Psoas muscle (tissue), 8 donors: ENCODE results near the gene STARD13. TPM values are rescaled to one million over a fixed set of nuclear protein-coding genes. Genes with fewer than 3 reads are reported as not detected.
A peak's percentile ranks its signal among the peaks of the same experiment; 100 is the strongest.

Experiments
- ATAC-seq, 4 donors: fragments of 200-7000 bp; cut with Tn5 transposase; one replicate each; pipeline ENCODE4 v1.9.1; 2020; ENCODE audit warnings: moderate library complexity in 3 of 4, mild to moderate bottlenecking in 2 of 4
- DNase-seq, 2 donors: peaks; one replicate each; pipeline ENCODE4 v3.0.0-alpha.2; 2020
- H3K27ac ChIP-seq: fragments of 200-600 bp; one replicate; pipeline ENCODE4 v1.8.0; 2022
- H3K27me3 ChIP-seq, 3 donors: fragments of 200-600 bp in 1 of 3; one replicate each; pipeline versions ENCODE4 v1.6.1 to v1.8.0; 2013 to 2022; ENCODE audit warnings: low read length in 2 of 3, mild to moderate bottlenecking in 2 of 3, moderate library complexity in 1 of 3; ENCODE audit not compliant: insufficient read depth in 3 of 3
- H3K36me3 ChIP-seq, 2 donors: fragments of 200-600 bp in 1 of 2; one replicate each; pipeline versions ENCODE4 v1.6.1 to v1.8.0; 2013 to 2022; ENCODE audit warnings: low read depth in 1 of 2, mild to moderate bottlenecking in 1 of 2, moderate library complexity in 1 of 2; ENCODE audit not compliant: insufficient read depth in 1 of 2
- H3K4me1 ChIP-seq: fragments of 200-600 bp; one replicate; pipeline ENCODE4 v1.8.0; 2022
- H3K4me3 ChIP-seq: fragments of 200-600 bp; one replicate; pipeline ENCODE4 v1.8.0; 2022; ENCODE audit warnings: mild to moderate bottlenecking
- H3K9me3 ChIP-seq: fragments of 200-600 bp; one replicate; pipeline ENCODE4 v1.8.0; 2022
- WGBS, 3 donors: extraction: QIAGEN DNeasy Blood & Tissue Kit; methylation state at CpG; one replicate each; pipeline versions ENCODE4 v1.1.6 to v1.1.7; 2013; 5-methylcytosine and 5-hydroxymethylcytosine counted together
- intact Hi-C, 2 donors: fragments of 100-400 bp; cut with DNase I; formaldehyde crosslinking; loops; one replicate each; pipeline versions ENCODE4 v1.11.0 to v1.14.2; 2022
- polyA plus RNA-seq, 3 donors: library from polyadenylated mRNA; stranded (reverse); fragments of 200-250 nt; gene quantifications; one replicate each; pipeline ENCODE4 v1.2.3, GENCODE V29; 2013
- total RNA-seq, 4 donors: library from RNA; stranded (reverse); fragmentation: NEBNext Ultra II Directional in 2 of 4; extraction: Animal tissue kit (Norgen Biotek cat#: 25700) in 2 of 4; gene quantifications; one replicate each; pipeline versions ENCODE4 v1.2.1 to v1.2.4, GENCODE V29; 2021 to 2023
- TF ChIP-seq, protein P1 (sequence below): fragments of 200-600 bp; IDR thresholded peaks from one replicate; pipeline ENCODE4 v1.8.0; 2022; ENCODE audit warnings: antibody characterized with exemption
- donor health status: healthy with polysubstance abuse.
- donor health status: DM: no; HTN: no; CAD: no; lungs with moderate emphysema.
- donor health status: Bipolar disorder and iron deficiency.
- donor health status: healthy.
- donor health status: DM: yes; HTN: yes; CAD: no.
- donor health status: DM: no; HTN: no; CAD: no.
- donor health status: DM: no; HTN: no; CAD: no.
- donor health status: DM: yes; HTN: yes; CAD: no.

STARD13 gene
- total and polyA plus RNA-seq, 7 donors = 2.3 to 9.2 (median 5.6) TPM

DNA sequence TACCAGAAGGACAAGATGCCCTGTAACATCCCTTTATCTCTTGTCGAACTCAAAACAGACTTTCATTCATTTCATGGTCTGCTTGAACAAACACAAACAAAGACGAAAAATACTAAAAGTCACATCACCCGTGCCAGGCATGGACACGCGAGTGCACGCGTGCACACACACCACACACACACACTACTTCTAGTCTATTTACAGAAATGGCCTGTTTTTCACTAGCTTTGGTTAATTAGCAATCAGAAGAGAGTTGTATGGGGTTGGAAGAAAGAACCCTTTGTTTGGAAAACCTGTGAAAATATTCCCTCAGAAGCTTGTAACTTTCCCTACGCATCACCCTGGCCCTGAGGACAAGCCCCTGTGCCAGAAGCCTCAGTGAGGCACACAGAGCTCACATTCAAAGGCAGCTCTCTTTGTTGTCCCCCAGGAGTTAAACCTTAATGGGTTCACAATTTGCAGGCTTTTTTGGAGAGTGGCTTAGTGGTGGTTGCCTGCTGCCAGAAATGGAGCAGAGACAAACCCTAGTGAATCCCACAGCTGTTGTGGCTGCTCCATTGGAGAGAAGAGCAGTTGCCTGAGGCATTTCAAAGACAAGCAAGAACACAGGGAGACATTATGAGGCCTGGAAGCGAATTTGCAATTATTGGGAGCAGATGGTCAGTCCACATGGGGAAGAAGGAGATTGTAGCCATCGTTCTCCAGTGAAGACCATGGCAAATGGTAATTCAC is 55.9 kb downstream of the STARD13 start:
- TF ChIP-seq, protein P1, sequence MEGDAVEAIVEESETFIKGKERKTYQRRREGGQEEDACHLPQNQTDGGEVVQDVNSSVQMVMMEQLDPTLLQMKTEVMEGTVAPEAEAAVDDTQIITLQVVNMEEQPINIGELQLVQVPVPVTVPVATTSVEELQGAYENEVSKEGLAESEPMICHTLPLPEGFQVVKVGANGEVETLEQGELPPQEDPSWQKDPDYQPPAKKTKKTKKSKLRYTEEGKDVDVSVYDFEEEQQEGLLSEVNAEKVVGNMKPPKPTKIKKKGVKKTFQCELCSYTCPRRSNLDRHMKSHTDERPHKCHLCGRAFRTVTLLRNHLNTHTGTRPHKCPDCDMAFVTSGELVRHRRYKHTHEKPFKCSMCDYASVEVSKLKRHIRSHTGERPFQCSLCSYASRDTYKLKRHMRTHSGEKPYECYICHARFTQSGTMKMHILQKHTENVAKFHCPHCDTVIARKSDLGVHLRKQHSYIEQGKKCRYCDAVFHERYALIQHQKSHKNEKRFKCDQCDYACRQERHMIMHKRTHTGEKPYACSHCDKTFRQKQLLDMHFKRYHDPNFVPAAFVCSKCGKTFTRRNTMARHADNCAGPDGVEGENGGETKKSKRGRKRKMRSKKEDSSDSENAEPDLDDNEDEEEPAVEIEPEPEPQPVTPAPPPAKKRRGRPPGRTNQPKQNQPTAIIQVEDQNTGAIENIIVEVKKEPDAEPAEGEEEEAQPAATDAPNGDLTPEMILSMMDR = no peak
- H3K4me3 ChIP-seq = no peak overlapping the region
- H3K4me1 ChIP-seq = peaks cover 19% of the 10 kb centered on the region
- no peaks in the 10 kb centered on the region for H3K36me3 ChIP-seq
- no peaks in the 10 kb centered on the region for H3K27me3 ChIP-seq
- WGBS, 3 donors = 57 to 73% (median 60%) methylated on average over 10 of the region's 10 CpGs
- peak overlapping the region; percentile 12 for H3K27ac ChIP-seq
- ATAC-seq (peak in 3 of 4 donors; percentile 15 to 35 (median 23)), DNase-seq (no peak)
- intact Hi-C loops = loop anchor here (2.0 to 10.0 kb wide), 5 partner anchors 58 to 498 kb away; partner anchors contain the start of gene STARD13 (in 1 of the 2)
- no peaks in the 10 kb centered on the region for H3K9me3 ChIP-seq

DNA sequence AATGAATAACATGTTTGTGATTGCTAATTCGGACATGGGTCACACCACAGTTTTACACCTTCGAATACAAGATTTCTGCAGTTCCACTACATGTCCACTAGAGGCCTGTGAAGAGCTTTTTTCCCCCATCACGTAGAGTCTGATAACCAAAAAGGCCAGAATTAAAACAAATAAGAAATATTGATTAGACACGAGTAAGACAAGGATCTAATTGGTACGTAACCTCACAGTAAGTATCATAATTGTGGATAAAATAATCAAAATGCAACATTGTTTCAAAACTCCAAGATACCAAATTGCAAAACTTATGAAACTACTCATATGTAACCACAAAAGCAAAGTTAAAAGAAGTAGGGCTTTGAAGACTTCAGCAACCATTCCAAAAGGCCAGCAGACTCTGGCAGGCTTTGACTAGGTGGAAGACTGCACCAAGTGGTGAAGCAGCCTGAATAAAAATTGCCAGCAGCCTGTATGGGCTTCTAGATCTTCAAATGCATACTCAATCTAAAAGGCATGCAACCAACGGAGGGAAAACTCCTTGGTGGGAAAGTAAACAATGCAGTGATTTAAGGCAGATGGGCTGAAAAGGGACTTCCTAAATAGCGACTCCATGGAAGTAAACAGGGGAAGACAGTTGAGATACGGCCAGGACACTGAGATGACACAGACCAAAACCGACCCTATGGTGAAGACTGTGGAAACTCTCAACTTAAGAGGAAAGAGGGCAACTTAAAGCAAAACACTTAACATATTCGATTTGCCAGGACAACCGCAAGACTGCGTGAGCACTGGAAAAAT is 56.7 kb downstream of the STARD13 start:
- H3K4me1 ChIP-seq = peaks cover 14% of the 10 kb centered on the region
- H3K4me3 ChIP-seq = no peak overlapping the region
- ATAC-seq = peak; percentile 58 to 90 (median 70)
- no peak for DNase-seq
- no peaks in the 10 kb centered on the region for H3K9me3 ChIP-seq
- no peak overlapping the region for H3K27ac ChIP-seq
- H3K36me3 ChIP-seq = no peaks in the 10 kb centered on the region
- intact Hi-C loops = loop anchor here (2.0 to 10.0 kb wide), 3 partner anchors 83 to 492 kb away; no protein-coding TSS in a partner anchor
- 34 to 46% (median 38%) methylated on average over 12 of the region's 12 CpGs for WGBS, 3 donors
- TF ChIP-seq, protein P1 = peak; percentile 94
- no peaks in the 10 kb centered on the region for H3K27me3 ChIP-seq

DNA sequence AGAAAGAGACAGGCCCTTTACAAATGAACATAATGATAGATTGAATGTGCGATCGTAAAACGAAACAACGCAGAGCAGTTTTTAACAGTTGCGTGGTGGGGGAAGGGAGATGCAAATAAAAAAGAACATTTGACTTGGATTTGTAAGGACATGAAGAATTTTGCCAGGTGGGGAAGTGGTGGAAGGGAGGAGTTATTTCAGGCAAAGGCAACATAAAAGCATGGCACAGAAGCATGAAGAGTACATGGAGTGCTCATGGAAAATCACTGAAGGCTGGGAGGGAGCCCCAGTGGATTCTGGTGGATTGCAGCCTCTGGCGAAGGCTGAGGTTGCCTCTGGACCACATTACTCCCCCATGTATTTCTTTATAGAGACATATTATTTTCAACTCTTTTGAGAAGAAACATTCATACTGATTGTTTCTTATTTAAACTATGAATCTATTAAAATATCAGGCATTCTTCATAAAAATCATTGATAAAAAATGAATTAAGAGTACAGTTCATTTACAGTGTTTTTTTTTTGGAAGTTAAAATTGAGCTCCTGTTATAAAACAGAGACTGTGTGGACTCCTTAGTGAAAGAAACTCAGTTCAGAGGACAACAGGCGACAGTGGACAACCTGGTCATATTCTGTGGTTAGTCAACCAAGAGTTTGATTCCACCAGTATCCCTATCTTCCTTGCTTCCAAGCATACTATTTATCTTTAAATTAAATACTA is 57.5 kb downstream of the STARD13 start:
- peaks cover 14% of the 10 kb centered on the region for H3K4me1 ChIP-seq
- WGBS, 3 donors = 77 to 93% (median 87%) methylated on average over 7 of the region's 7 CpGs
- no peaks in the 10 kb centered on the region for H3K9me3 ChIP-seq
- DNase-seq (no peak), ATAC-seq (peak in 2 of 4 donors; percentile 26 to 56)
- H3K4me3 ChIP-seq = no peak overlapping the region
- no peaks in the 10 kb centered on the region for H3K27me3 ChIP-seq
- H3K27ac ChIP-seq = no peak overlapping the region
- no peaks in the 10 kb centered on the region for H3K36me3 ChIP-seq
- TF ChIP-seq, protein P1 = no peak
- intact Hi-C loops = loop anchor here (2.0 to 10.0 kb wide), 3 partner anchors 84 to 493 kb away; no protein-coding TSS in a partner anchor

DNA sequence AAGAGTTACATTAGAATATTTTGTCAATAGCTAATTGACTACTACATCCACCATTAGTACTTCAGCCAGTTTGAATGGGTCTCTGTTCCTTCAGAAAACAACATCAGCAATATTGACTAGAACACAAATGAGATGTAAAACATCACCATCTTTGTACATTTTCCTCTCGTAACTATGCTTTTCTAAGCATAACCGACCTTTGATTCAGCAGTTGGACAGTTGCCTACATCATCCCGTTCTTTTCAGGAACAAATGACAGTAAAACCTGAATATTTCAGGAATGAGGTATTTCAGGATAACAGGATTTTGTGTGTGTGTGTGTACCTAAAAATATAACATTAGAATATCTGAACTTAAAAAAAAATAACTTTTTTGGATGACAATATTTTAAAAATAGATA is 60.9 kb downstream of the STARD13 start:
- H3K4me1 ChIP-seq = peaks cover 14% of the 10 kb centered on the region
- ATAC-seq (no peak), DNase-seq (no peak)
- intact Hi-C loops = loop anchor here (5.0 to 10.0 kb wide), 2 partner anchors 88 to 320 kb away; no protein-coding TSS in a partner anchor
- no peak overlapping the region for H3K27ac ChIP-seq
- no peaks in the 10 kb centered on the region for H3K27me3 ChIP-seq
- H3K36me3 ChIP-seq = no peaks in the 10 kb centered on the region
- TF ChIP-seq, protein P1 = no peak
- no peaks in the 10 kb centered on the region for H3K9me3 ChIP-seq
- no peak overlapping the region for H3K4me3 ChIP-seq
- 58 to 74% (median 59%) methylated on average over 3 of the region's 3 CpGs for WGBS, 3 donors
